Caki2 (cell line): ENCODE data around the gene UEVLD. TPM values are rescaled to one million over a fixed set of nuclear protein-coding genes. Genes with fewer than 3 reads are reported as not detected.
"Not testable (repeated sequence)": the region's sequence is repeated elsewhere in the genome, so short reads cannot be mapped to it uniquely, and the experiment has no call there.

Source experiments
- DNase-seq: peaks from one replicate; pipeline ENCODE4 v3.0.0-alpha.2; 2015; ENCODE audit warnings: low read depth
- in situ Hi-C: cut with HindIII; loops from 2 replicates; pipeline ENCODE4 v1.10.0; 2016; ENCODE audit warnings: low sequenced_read_pairs, low pct_unique_long_range_greater_than_20kb, mixed read lengths
- total RNA-seq: library from RNA; depleted of rRNA; stranded (reverse); fragments of >200 nt; shearing (Covaris generic); gene quantifications from 2 replicates; pipeline ENCODE4 v1.2.3, GENCODE V29; 2014; ENCODE audit warnings: low replicate concordance

UEVLD gene
- total RNA-seq, 1 experiment from 2014 or later, result 23.8 TPM

DNA sequence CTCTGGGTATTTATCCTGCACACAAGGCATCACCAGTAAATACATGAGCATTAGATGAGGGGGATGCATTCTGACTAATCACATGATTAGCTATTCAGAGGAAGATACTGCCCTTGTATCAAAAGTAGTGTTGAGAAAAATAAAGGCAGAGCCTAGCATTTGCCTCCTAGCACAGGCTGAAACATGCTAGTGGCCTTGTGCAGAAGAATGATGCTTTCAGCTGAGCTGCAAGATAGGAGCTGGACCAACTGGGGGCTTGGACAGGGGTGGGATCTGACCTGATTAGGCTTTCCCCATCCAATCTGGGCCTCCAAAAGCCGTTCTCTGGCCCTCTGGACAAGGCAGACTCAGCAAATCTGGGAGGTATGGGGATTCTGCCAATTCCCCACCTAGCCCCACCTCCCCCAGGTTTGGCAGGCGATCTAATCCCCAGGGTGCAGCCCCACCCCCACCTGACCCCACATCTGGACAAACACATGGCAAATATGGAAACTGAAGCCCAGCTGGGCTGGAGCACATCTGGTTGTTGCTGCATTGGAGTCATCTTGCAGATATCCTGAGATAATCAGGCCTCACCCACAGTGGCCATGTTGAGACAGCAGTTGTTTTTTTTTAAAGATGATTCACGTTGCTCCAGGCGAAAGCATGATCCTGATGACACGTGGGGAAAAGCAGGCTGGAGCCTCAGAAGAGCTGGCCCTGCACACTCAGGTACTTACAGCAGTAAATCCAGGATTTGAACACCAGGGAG is 6.6 kb upstream of the UEVLD start:
- in situ Hi-C loops, result no loop called here
- peak; percentile 7 for DNase-seq

GRCh38 chr11:18594088-18594487 is 5.6 kb upstream of the UEVLD start:
- DNase-seq, in situ Hi-C loops: not testable (repeated sequence)

DNA sequence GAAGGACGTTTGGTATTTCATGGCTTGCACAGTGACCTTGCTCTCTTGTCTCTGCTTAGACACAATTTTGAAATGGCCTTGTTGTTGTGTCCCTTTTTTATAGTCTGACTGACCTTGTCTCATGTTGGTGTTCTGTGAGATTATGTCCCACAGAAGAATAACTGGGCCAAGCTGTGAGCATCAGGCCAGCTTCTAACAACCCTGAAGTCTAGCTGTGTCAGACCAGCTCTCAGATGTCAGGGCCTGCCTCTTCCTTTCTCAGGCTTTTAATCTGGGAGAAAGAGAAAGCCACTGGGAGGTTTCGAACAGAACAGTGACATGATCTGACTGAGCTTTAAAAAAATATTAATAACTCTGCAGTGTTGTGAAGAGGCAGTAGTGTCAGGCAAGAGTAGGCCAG is 2.0 kb upstream of the UEVLD start:
- no peak for DNase-seq
- in situ Hi-C loops, result no loop called here

DNA sequence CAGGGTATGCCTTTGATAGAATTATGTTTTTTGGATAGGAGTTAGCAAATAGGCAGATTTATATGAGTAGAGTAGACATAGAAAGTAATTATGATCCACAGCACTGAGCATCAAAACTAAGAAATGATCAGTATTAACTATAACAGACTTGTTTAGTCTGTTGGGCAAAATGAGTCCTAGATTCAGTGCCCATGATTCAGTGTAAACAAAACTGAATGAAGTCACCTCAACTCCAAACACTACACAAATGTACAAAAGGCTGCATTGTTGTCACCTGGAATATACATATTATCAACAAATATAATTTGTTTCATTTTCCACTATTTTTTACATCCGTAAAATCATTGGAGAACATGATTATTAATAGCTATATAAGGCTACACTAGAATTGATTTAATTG is 6.7 kb downstream of the UEVLD start:
- no peak for DNase-seq
- in situ Hi-C loops, result no loop called here

- no peak for DNase-seq
- in situ Hi-C loops, result no loop called here
Measured at GRCh38 chr11:18580113-18580766, 8.3 kb downstream of the UEVLD start.

GRCh38 chr11:18578975-18579598 is 9.4 kb downstream of the UEVLD start:
- in situ Hi-C loops, result no loop called here
- DNase-seq, result peak; percentile 65

GRCh38 chr11:18575361-18575760 is 13.2 kb downstream of the UEVLD start:
- no peak for DNase-seq
- in situ Hi-C loops, result no loop called here

DNA sequence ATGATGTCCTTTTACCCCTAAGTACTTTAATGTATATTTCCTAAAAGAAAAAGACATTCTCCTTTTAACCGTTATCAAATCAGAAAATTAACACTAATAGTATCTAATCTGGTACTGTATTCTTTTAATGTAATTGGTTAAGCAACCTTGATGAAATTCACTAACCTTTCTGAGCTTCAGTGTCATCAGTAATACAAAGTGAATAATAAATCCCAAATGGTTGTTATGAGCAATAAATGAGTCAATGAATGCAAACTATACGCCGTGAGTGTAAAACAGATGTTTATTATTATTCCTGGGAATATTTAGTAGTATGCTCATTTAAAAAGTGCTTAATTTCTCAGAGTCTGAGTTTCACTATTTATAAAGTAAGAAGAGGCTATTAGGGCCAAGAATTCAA is 21.5 kb downstream of the UEVLD start:
- in situ Hi-C loops, result no loop called here
- no peak for DNase-seq

GRCh38 chr11:18566406-18566805 is 22.1 kb downstream of the UEVLD start:
- in situ Hi-C loops, result no loop called here
- no peak for DNase-seq

DNA sequence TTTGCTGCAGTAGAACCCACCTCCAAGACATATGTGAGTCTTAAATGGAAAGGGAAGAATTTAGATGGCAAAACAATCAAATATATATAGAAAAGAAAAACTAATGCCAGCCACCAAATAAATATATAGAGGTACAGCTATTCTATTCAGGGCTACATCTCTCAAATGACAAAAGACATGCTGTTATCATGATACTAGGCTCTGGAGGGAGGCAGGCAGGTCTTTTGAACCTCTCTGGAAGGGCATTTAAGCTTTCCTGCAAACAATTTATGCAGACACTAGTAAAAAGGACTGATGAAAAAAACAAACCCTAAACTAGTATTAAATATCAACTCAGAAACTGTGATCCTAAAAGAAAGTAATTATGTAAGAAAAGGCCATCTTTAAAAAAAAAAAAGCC is 24.4 kb downstream of the UEVLD start:
- in situ Hi-C loops, result no loop called here
- no peak for DNase-seq

DNA sequence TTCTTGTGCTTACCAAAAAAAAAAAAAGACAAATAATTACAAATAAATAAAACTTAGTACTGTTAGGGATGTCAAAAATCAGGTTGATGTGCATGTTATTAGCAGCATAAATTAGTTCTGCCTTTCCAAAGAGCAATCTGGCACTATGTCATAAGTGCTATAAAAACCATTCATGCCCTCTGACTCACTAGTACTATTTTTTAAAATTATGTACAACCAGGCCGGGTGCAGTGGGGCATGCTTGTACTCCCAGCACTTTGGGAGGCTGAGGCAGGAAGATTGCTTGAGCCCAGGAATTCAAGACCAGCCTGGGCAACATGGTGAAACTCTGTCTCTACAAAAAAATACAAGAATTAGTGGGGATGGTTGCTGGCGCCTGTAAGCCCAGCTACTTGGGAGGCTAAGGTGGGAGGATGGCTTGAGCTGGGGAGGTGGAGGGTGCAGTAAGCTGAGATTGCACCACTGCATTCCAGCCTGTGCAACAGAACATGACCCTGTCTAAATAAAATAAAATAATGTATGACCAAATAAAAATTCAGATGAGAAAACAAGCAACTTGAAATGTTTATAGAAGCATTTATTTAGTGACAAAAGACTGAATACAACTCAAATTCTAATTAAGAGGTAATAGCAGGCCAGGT is 25.3 kb downstream of the UEVLD start:
- DNase-seq, result no peak
- in situ Hi-C loops, result no loop called here

- in situ Hi-C loops, result no loop called here
- no peak for DNase-seq
Measured at GRCh38 chr11:18548001-18548400, 40.5 kb downstream of the UEVLD start.

- in situ Hi-C loops, result no loop called here
- no peak for DNase-seq
Measured at GRCh38 chr11:18540207-18541009, 48.1 kb downstream of the UEVLD start.

- in situ Hi-C loops, result no loop called here
Measured at GRCh38 chr11:18536209-18536608, 52.3 kb downstream of the UEVLD start.

DNA sequence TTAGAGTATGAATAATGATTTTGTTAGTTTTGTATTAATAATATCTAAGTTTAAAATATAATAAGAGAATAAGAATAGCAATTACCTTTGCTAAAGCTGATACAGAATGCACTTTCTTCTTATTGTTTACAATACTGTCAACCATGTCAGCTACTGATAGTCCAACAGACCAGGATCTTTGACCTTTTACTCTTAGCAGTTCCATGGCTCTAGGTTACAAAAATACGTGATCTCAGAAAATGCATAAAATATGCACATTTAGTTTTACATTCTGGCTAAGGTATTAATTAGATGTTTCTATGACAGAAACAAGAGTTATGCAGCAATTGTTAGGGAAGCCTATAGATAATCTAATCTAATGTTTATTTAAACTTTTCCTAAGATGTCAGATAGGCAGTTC is 54.3 kb downstream of the UEVLD start:
- no peak for DNase-seq
- in situ Hi-C loops, result no loop called here

More at GRCh38 chr11:18536209-18536608, 52.3 kb downstream of the UEVLD start:
- no peak for DNase-seq

DNA sequence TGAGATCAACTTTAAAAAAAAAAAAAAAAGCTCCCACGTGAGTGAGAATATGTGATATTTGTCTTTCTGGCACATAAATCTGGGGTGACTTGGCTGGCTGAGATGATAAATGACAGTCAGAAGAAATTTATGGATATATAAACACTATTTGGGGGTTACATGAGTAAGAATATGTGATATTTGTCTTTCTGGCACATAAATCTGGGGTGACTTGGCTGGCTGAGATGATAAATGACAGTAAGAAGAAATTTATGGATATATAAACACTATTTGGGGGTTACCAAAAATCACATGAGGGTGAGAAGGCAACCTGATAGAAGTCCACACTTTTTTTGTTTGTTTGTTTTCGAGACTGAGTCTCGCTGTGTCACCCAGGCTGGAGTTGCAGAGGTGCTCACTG is 55.2 kb downstream of the UEVLD start:
- no peak for DNase-seq
- in situ Hi-C loops, result no loop called here

GRCh38 chr11:18527512-18527911 is 61.0 kb downstream of the UEVLD start:
- in situ Hi-C loops, result no loop called here
- peak; percentile 44 for DNase-seq

- DNase-seq, result peak; percentile 93
- in situ Hi-C loops, result no loop called here
Measured at GRCh38 chr11:18526521-18527296, 61.8 kb downstream of the UEVLD start, which contains the start of gene TSG101. Gene TSG101, minus strand, starts transcription at chr11:18526942. Its CDS starts 126 bp downstream, at chr11:18526816.
